ENCODE results near the gene IGSF21. TPM values are rescaled to one million over a fixed set of nuclear protein-coding genes. Genes with fewer than 3 reads are reported as not detected.

IGSF21 gene
- total RNA-seq, 5 donors from 2014 or later (not counting 1 experiment from before 2014, with no cell fraction given), result not detected

- Mint-ChIP-seq H3K9me3 (peaks cover 5 to 15% (median 7%) of the 10 kb centered on the region in 3 donors), H3K27me3 (peaks cover 24 to 28% of the 10 kb centered on the region in 2 donors), H3K27ac (no peak overlapping the region), H3K36me3 (no peaks in the 10 kb centered on the region), H3K4me1 (no peaks in the 10 kb centered on the region), H3K4me3 (no peak overlapping the region)
- POLR2A ChIA-PET, result no interaction called here
- ATAC-seq (replicated peaks in 1 of 4), result no peak
- no peaks in the 10 kb centered on the region for H3K36me3 ChIP-seq (ENCODE audit: control insufficient read depth in 2 of 2, extremely low read depth in 1 of 2, insufficient read depth in 1 of 2, low read length in 1 of 2)
- DNase-seq, result no peak
- CTCF ChIA-PET, result no interaction called here
- no peaks in the 10 kb centered on the region for H3K4me1 ChIP-seq (ENCODE audit: control insufficient read depth in 1 of 2, extremely low read depth in 1 of 2, insufficient read depth in 2 of 2, low read length in 2 of 2)
- WGBS (ENCODE audit: insufficient coverage), result 88% methylated on average over 1 of the region's 1 CpG
- peaks cover 0 to 36% of the 10 kb centered on the region in 2 experiments for H3K27me3 ChIP-seq (replicated peaks in 1 of 2; ENCODE audit: control insufficient read depth in 2 of 2, extremely low read depth in 1 of 2, insufficient read depth in 2 of 2, low read length in 1 of 2)
- H3K9me3 ChIP-seq, result no peaks in the 10 kb centered on the region
- H3K27ac ChIP-seq (ENCODE audit: low read length), result no peak overlapping the region
- H3K4me3 ChIP-seq (ENCODE audit: control insufficient read depth in 1 of 2, extremely low read depth in 1 of 2, low read length in 1 of 2), result no peak overlapping the region
Observed at GRCh38 chr1:18229625-18230024, 122.0 kb downstream of the IGSF21 start.

GRCh38 chr1:18230321-18230720, 122.7 kb downstream of the IGSF21 start:
- Mint-ChIP-seq H3K9me3 (peaks cover 7 to 15% (median 11%) of the 10 kb centered on the region in 3 donors), H3K4me1 (no peaks in the 10 kb centered on the region), H3K27ac (no peak overlapping the region), H3K27me3 (peaks cover 25 to 28% of the 10 kb centered on the region in 2 donors), H3K4me3 (no peak overlapping the region), H3K36me3 (no peaks in the 10 kb centered on the region)
- Histone ChIP-seq H3K36me3 (ENCODE audit: control insufficient read depth in 2 of 2, extremely low read depth in 1 of 2, insufficient read depth in 1 of 2, low read length in 1 of 2) (no peaks in the 10 kb centered on the region), H3K4me1 (ENCODE audit: control insufficient read depth in 1 of 2, extremely low read depth in 1 of 2, insufficient read depth in 2 of 2, low read length in 2 of 2) (no peaks in the 10 kb centered on the region), H3K4me3 (ENCODE audit: control insufficient read depth in 1 of 2, extremely low read depth in 1 of 2, low read length in 1 of 2) (no peak overlapping the region), H3K27me3 (replicated peaks in 1 of 2; ENCODE audit: control insufficient read depth in 2 of 2, extremely low read depth in 1 of 2, insufficient read depth in 2 of 2, low read length in 1 of 2) (peaks cover 0 to 35% of the 10 kb centered on the region in 2 experiments), H3K27ac (ENCODE audit: low read length) (no peak overlapping the region), H3K9me3 (no peaks in the 10 kb centered on the region)
- POLR2A ChIA-PET, result no interaction called here
- CTCF ChIA-PET, result no interaction called here
- 100% methylated on average over 2 of the region's 6 CpGs for WGBS (ENCODE audit: insufficient coverage)
- DNase-seq, result no peak
- ATAC-seq (replicated peaks in 1 of 4), result no peak

GRCh38 chr1:18230840-18231239, 123.2 kb downstream of the IGSF21 start:
- ATAC-seq (replicated peaks in 1 of 4), result no peak
- Mint-ChIP-seq H3K4me1 (no peaks in the 10 kb centered on the region), H3K4me3 (no peak overlapping the region), H3K27me3 (peaks cover 28 to 30% of the 10 kb centered on the region in 2 donors), H3K27ac (no peak overlapping the region), H3K36me3 (no peaks in the 10 kb centered on the region), H3K9me3 (peaks cover 7 to 18% (median 16%) of the 10 kb centered on the region in 3 donors)
- ChIA-PET CTCF (no interaction called here), POLR2A (no interaction called here)
- Histone ChIP-seq H3K36me3 (ENCODE audit: control insufficient read depth in 2 of 2, extremely low read depth in 1 of 2, insufficient read depth in 1 of 2, low read length in 1 of 2) (no peaks in the 10 kb centered on the region), H3K4me1 (ENCODE audit: control insufficient read depth in 1 of 2, extremely low read depth in 1 of 2, insufficient read depth in 2 of 2, low read length in 2 of 2) (no peaks in the 10 kb centered on the region), H3K9me3 (no peaks in the 10 kb centered on the region), H3K27ac (ENCODE audit: low read length) (no peak overlapping the region), H3K27me3 (replicated peaks in 1 of 2; ENCODE audit: control insufficient read depth in 2 of 2, extremely low read depth in 1 of 2, insufficient read depth in 2 of 2, low read length in 1 of 2) (peaks cover 0 to 32% of the 10 kb centered on the region in 2 experiments), H3K4me3 (ENCODE audit: control insufficient read depth in 1 of 2, extremely low read depth in 1 of 2, low read length in 1 of 2) (no peak overlapping the region)
- DNase-seq, result no peak
- WGBS (ENCODE audit: insufficient coverage), result 0% methylated on average over 3 of the region's 9 CpGs

- Histone ChIP-seq H3K27me3 (replicated peaks in 1 of 2; ENCODE audit: control insufficient read depth in 2 of 2, extremely low read depth in 1 of 2, insufficient read depth in 2 of 2, low read length in 1 of 2) (peaks cover 0 to 23% of the 10 kb centered on the region in 2 experiments), H3K4me3 (ENCODE audit: control insufficient read depth in 1 of 2, extremely low read depth in 1 of 2, low read length in 1 of 2) (no peak overlapping the region), H3K27ac (ENCODE audit: low read length) (no peak overlapping the region), H3K4me1 (ENCODE audit: control insufficient read depth in 1 of 2, extremely low read depth in 1 of 2, insufficient read depth in 2 of 2, low read length in 2 of 2) (no peaks in the 10 kb centered on the region), H3K36me3 (ENCODE audit: control insufficient read depth in 2 of 2, extremely low read depth in 1 of 2, insufficient read depth in 1 of 2, low read length in 1 of 2) (no peaks in the 10 kb centered on the region), H3K9me3 (no peaks in the 10 kb centered on the region)
- ATAC-seq (replicated peaks in 1 of 4) (no peak), DNase-seq (no peak)
- Mint-ChIP-seq H3K27me3 (peaks cover 30% of the 10 kb centered on the region in 2 donors), H3K36me3 (no peaks in the 10 kb centered on the region), H3K27ac (no peak overlapping the region), H3K4me1 (no peaks in the 10 kb centered on the region), H3K4me3 (no peak overlapping the region), H3K9me3 (peaks cover 12 to 18% (median 17%) of the 10 kb centered on the region in 3 donors)
- no CpG with 5 or more reads among the region's 1 CpG for WGBS (ENCODE audit: insufficient coverage)
- CTCF ChIA-PET, result interaction anchor here in 1 of 2 donors (0.6 kb wide), 1 partner anchor 21 kb away, joined by 5 read pairs; no protein-coding TSS in a partner anchor
- POLR2A ChIA-PET, result no interaction called here
Observed at GRCh38 chr1:18232052-18232451, 124.5 kb downstream of the IGSF21 start.

GRCh38 chr1:18233176-18233864, 125.7 kb downstream of the IGSF21 start:
- no peak overlapping the region for H3K4me3 ChIP-seq (ENCODE audit: control insufficient read depth in 1 of 2, extremely low read depth in 1 of 2, low read length in 1 of 2)
- Mint-ChIP-seq H3K4me1 (no peaks in the 10 kb centered on the region), H3K9me3 (peaks cover 12 to 18% (median 17%) of the 10 kb centered on the region in 3 donors), H3K4me3 (no peak overlapping the region), H3K27ac (no peak overlapping the region), H3K36me3 (no peaks in the 10 kb centered on the region), H3K27me3 (peaks cover 30 to 34% of the 10 kb centered on the region in 2 donors)
- 79% methylated on average over 4 of the region's 5 CpGs for WGBS (ENCODE audit: insufficient coverage)
- H3K4me1 ChIP-seq (ENCODE audit: control insufficient read depth in 1 of 2, extremely low read depth in 1 of 2, insufficient read depth in 2 of 2, low read length in 2 of 2), result no peaks in the 10 kb centered on the region
- H3K27me3 ChIP-seq (replicated peaks in 1 of 2; ENCODE audit: control insufficient read depth in 2 of 2, extremely low read depth in 1 of 2, insufficient read depth in 2 of 2, low read length in 1 of 2), result peaks cover 0 to 18% of the 10 kb centered on the region in 2 experiments
- DNase-seq, result no peak
- ChIA-PET POLR2A (no interaction called here), CTCF (no interaction called here)
- no peak overlapping the region for H3K27ac ChIP-seq (ENCODE audit: low read length)
- H3K36me3 ChIP-seq (ENCODE audit: control insufficient read depth in 2 of 2, extremely low read depth in 1 of 2, insufficient read depth in 1 of 2, low read length in 1 of 2), result no peaks in the 10 kb centered on the region
- ATAC-seq (replicated peaks in 1 of 4), result no peak
- no peaks in the 10 kb centered on the region for H3K9me3 ChIP-seq

- DNase-seq (no peak), ATAC-seq (replicated peaks in 1 of 4) (no peak)
- Histone ChIP-seq H3K36me3 (ENCODE audit: control insufficient read depth in 2 of 2, extremely low read depth in 1 of 2, insufficient read depth in 1 of 2, low read length in 1 of 2) (no peaks in the 10 kb centered on the region), H3K9me3 (no peaks in the 10 kb centered on the region), H3K27me3 (replicated peaks in 1 of 2; ENCODE audit: control insufficient read depth in 2 of 2, extremely low read depth in 1 of 2, insufficient read depth in 2 of 2, low read length in 1 of 2) (peaks cover 0 to 19% of the 10 kb centered on the region in 2 experiments), H3K4me1 (ENCODE audit: control insufficient read depth in 1 of 2, extremely low read depth in 1 of 2, insufficient read depth in 2 of 2, low read length in 2 of 2) (no peaks in the 10 kb centered on the region), H3K4me3 (ENCODE audit: control insufficient read depth in 1 of 2, extremely low read depth in 1 of 2, low read length in 1 of 2) (no peak overlapping the region), H3K27ac (ENCODE audit: low read length) (no peak overlapping the region)
- Mint-ChIP-seq H3K27me3 (peaks cover 25 to 37% of the 10 kb centered on the region in 2 donors), H3K36me3 (no peaks in the 10 kb centered on the region), H3K4me1 (no peaks in the 10 kb centered on the region), H3K9me3 (peaks cover 12 to 18% (median 17%) of the 10 kb centered on the region in 3 donors), H3K27ac (no peak overlapping the region), H3K4me3 (no peak overlapping the region)
- WGBS (ENCODE audit: insufficient coverage), result 80% methylated on average over 1 of the region's 6 CpGs
- ChIA-PET CTCF (no interaction called here), POLR2A (interaction anchor here in 1 of 2 donors (0.6 kb wide), 1 partner anchor 11 kb away, joined by 4 read pairs; no protein-coding TSS in a partner anchor)
Observed at GRCh38 chr1:18234790-18235242, 127.2 kb downstream of the IGSF21 start.

All from T-cell (primary cell).